Liver (tissue), 9 donors: ENCODE data around the gene CDA. TPM values are rescaled to one million over a fixed set of nuclear protein-coding genes. Genes with fewer than 3 reads are reported as not detected.

Experiments
- DNase-seq: peaks from one replicate; pipeline ENCODE4 v3.0.0-alpha.2; 2017; ENCODE audit warnings: low spot score
- H3K27ac ChIP-seq, 2 donors: one replicate each; pipeline ENCODE4 v1.7.0; 2013; ENCODE audit warnings: inconsistent platforms in 2 of 2, low read length in 2 of 2, control low read depth in 1 of 2, low read depth in 1 of 2, mild to moderate bottlenecking in 1 of 2
- H3K27me3 ChIP-seq, 4 donors: one replicate each; pipeline versions ENCODE4 v1.6.1 to v1.7.0; 2013; ENCODE audit warnings: low read length in 3 of 4, inconsistent platforms in 1 of 4, mild to moderate bottlenecking in 1 of 4, moderate library complexity in 1 of 4; ENCODE audit not compliant: control insufficient read depth in 4 of 4, insufficient read depth in 4 of 4
- H3K36me3 ChIP-seq, 4 donors: one replicate each; pipeline versions ENCODE4 v1.6.1 to v1.7.0; 2013; ENCODE audit warnings: low read length in 3 of 4, mild to moderate bottlenecking in 3 of 4, low read depth in 1 of 4, moderate library complexity in 1 of 4; ENCODE audit not compliant: control insufficient read depth in 4 of 4, insufficient read depth in 3 of 4
- H3K4me1 ChIP-seq, 4 donors: one replicate each; pipeline versions ENCODE4 v1.6.1 to v1.7.0; 2013; ENCODE audit warnings: low read length in 3 of 4, mild to moderate bottlenecking in 3 of 4, moderate library complexity in 1 of 4; ENCODE audit not compliant: control insufficient read depth in 4 of 4, insufficient read depth in 4 of 4
- H3K4me3 ChIP-seq, 3 donors: one replicate each; pipeline versions ENCODE4 v1.6.1 to v1.7.0; 2013; ENCODE audit warnings: low read length in 3 of 3, control low read depth in 1 of 3, low read depth in 1 of 3, mild to moderate bottlenecking in 1 of 3
- H3K9ac ChIP-seq, 2 donors: one replicate each; pipeline ENCODE4 v1.7.0; 2013; ENCODE audit warnings: low read length in 2 of 2, mild to moderate bottlenecking in 2 of 2, moderate library complexity in 2 of 2, control low read depth in 1 of 2, low read depth in 1 of 2
- H3K9me3 ChIP-seq, 4 donors: one replicate each; pipeline versions ENCODE4 v1.6.1 to v1.7.0; 2013; ENCODE audit warnings: low read length in 3 of 4; ENCODE audit not compliant: control insufficient read depth in 4 of 4
- ATF3 ChIP-seq: IDR thresholded peaks from 2 replicates; pipeline ENCODE4 v1.6.1; 2016; ENCODE audit warnings: antibody characterized with exemption
- CTCF ChIP-seq: fragments of 150-350 bp; IDR thresholded peaks from 2 replicates; pipeline ENCODE4 v1.5.1; 2017; ENCODE audit warnings: improper control_type of control experiment, low read depth, low read length; ENCODE audit not compliant: missing input control
- EGR1 ChIP-seq, 2 donors: IDR thresholded peaks; 2 replicates each; pipeline ENCODE4 v1.6.1; 2016 to 2018; ENCODE audit warnings: antibody characterized with exemption in 2 of 2, low read depth in 2 of 2
- FOXA1 ChIP-seq: IDR thresholded peaks from 2 replicates; pipeline ENCODE4 v1.6.1; 2016; ENCODE audit warnings: antibody characterized with exemption
- FOXA2 ChIP-seq: IDR thresholded peaks from 2 replicates; pipeline ENCODE4 v1.6.1; 2016; ENCODE audit warnings: antibody characterized with exemption
- GABPA ChIP-seq, 2 donors: IDR thresholded peaks in 1 of 2; conservative IDR thresholded peaks in 1 of 2; 2 replicates each; pipeline ENCODE4 v1.6.1; 2016; ENCODE audit warnings: antibody characterized with exemption in 2 of 2, mild to moderate bottlenecking in 1 of 2, moderate library complexity in 1 of 2
- HNF4A ChIP-seq, 2 donors: conservative IDR thresholded peaks; 2 replicates each; pipeline ENCODE4 v1.6.1; 2016; ENCODE audit warnings: antibody characterized with exemption in 2 of 2, mild to moderate bottlenecking in 2 of 2
- HNF4G ChIP-seq: IDR thresholded peaks from 2 replicates; pipeline ENCODE4 v1.6.1; 2016; ENCODE audit warnings: antibody characterized with exemption
- JUND ChIP-seq, 2 donors: IDR thresholded peaks; 2 replicates each; pipeline ENCODE4 v1.6.1; 2016; ENCODE audit warnings: antibody characterized with exemption in 2 of 2
- MAX ChIP-seq: IDR thresholded peaks from 2 replicates; pipeline ENCODE4 v1.6.1; 2016; ENCODE audit warnings: antibody characterized with exemption
- NR2F2 ChIP-seq: IDR thresholded peaks from 2 replicates; pipeline ENCODE4 v1.6.1; 2016; ENCODE audit warnings: antibody characterized with exemption
- RAD21 ChIP-seq, 2 donors: IDR thresholded peaks; 2 replicates each; pipeline ENCODE4 v1.6.1; 2016; ENCODE audit warnings: antibody characterized with exemption in 2 of 2, mild to moderate bottlenecking in 2 of 2
- REST ChIP-seq: IDR thresholded peaks from 2 replicates; pipeline ENCODE4 v1.6.1; 2016; ENCODE audit warnings: antibody characterized with exemption, mild to moderate bottlenecking
- RXRA ChIP-seq, 2 donors: IDR thresholded peaks; 2 replicates each; pipeline ENCODE4 v1.6.1; 2017 to 2018; ENCODE audit warnings: antibody characterized with exemption in 2 of 2, mild to moderate bottlenecking in 1 of 2
- SP1 ChIP-seq: IDR thresholded peaks from 2 replicates; pipeline ENCODE4 v1.6.1; 2018; ENCODE audit warnings: antibody characterized with exemption, mild to moderate bottlenecking
- TAF1 ChIP-seq: conservative IDR thresholded peaks from 2 replicates; pipeline ENCODE4 v1.6.1; 2016; ENCODE audit warnings: antibody characterized with exemption, mild to moderate bottlenecking
- YY1 ChIP-seq: IDR thresholded peaks from 2 replicates; pipeline ENCODE4 v1.6.1; 2016; ENCODE audit warnings: antibody characterized with exemption, mild to moderate bottlenecking
- ZBTB33 ChIP-seq: IDR thresholded peaks from 2 replicates; pipeline ENCODE4 v1.6.1; 2016; ENCODE audit warnings: antibody characterized with exemption
- WGBS: extraction: QIAGEN DNeasy Blood & Tissue Kit; methylation state at CpG from one replicate; pipeline ENCODE4 v1.1.7; 2013; 5-methylcytosine and 5-hydroxymethylcytosine counted together
- polyA plus RNA-seq, 2 donors: library from polyadenylated mRNA; stranded (reverse) in 1 of 2; unstranded in 1 of 2; fragments of 200-250 nt in 1 of 2; fragments of >200 nt in 1 of 2; fragmentation: Nextera tagmentation in 1 of 2; extraction: Ambion mirVana in 1 of 2; gene quantifications; one replicate each; pipeline versions ENCODE4 v1.2.1 to v1.2.3, GENCODE V29; 2013 to 2015
- total RNA-seq, 2 donors: library from RNA; depleted of rRNA; stranded (reverse); fragments of >200 nt; gene quantifications; one replicate each; pipeline ENCODE4 v1.2.3, GENCODE V29; 2014
- donor health status: healthy.
- donor health status: healthy.
- donor health status: healthy.
- donor health status: healthy.
- donor health status: healthy.

Gene CDA
- total and polyA plus RNA-seq, 4 donors: 0.42 to 38.9 (median 16.9) TPM

GRCh38 chr1:20641975-20642374 is 53.1 kb downstream of the CDA start:
- Histone ChIP-seq H3K27me3 (no peaks in the 10 kb centered on the region), H3K9me3 (no peaks in the 10 kb centered on the region), H3K27ac (no peak overlapping the region), H3K36me3 (peaks cover 10 to 66% (median 52%) of the 10 kb centered on the region in 4 donors), H3K9ac (no peak overlapping the region), H3K4me3 (no peak overlapping the region), H3K4me1 (no peaks in the 10 kb centered on the region)
- no peak for DNase-seq
- TF ChIP-seq FOXA1 (no peak), EGR1 (IDR thresholded peaks at IDR 0.05; ENCODE audit: low read depth in 2 of 2) (no peak), JUND (IDR thresholded peaks at IDR 0.05) (no peak), YY1 (no peak), ZBTB33 (no peak), MAX (no peak), GABPA (IDR thresholded peaks at IDR 0.05 in 1 of 2, conservative IDR thresholded peaks at IDR 0.05 in 1 of 2) (no peak), REST (no peak), FOXA2 (no peak), RXRA (IDR thresholded peaks at IDR 0.05) (no peak), HNF4A (conservative IDR thresholded peaks at IDR 0.05) (no peak), HNF4G (no peak), RAD21 (IDR thresholded peaks at IDR 0.05) (no peak), SP1 (no peak), TAF1 (no peak), ATF3 (no peak), NR2F2 (no peak), CTCF (no peak)
- WGBS: 89% methylated on average over 10 of the region's 10 CpGs

GRCh38 chr1:20643080-20643479 is 54.2 kb downstream of the CDA start:
- no peaks in the 10 kb centered on the region for H3K4me1 ChIP-seq
- H3K27ac ChIP-seq: no peak overlapping the region
- 79% methylated on average over 6 of the region's 6 CpGs for WGBS
- no peak overlapping the region for H3K9ac ChIP-seq
- no peak overlapping the region for H3K4me3 ChIP-seq
- no peaks in the 10 kb centered on the region for H3K27me3 ChIP-seq
- DNase-seq: no peak
- no peaks in the 10 kb centered on the region for H3K9me3 ChIP-seq
- peaks cover 6 to 59% (median 48%) of the 10 kb centered on the region in 4 donors for H3K36me3 ChIP-seq
- TF ChIP-seq RAD21 (IDR thresholded peaks at IDR 0.05) (no peak), FOXA2 (no peak), ZBTB33 (no peak), HNF4A (conservative IDR thresholded peaks at IDR 0.05) (no peak), JUND (IDR thresholded peaks at IDR 0.05) (no peak), MAX (no peak), FOXA1 (no peak), SP1 (no peak), RXRA (IDR thresholded peaks at IDR 0.05) (no peak), HNF4G (no peak), TAF1 (no peak), ATF3 (no peak), EGR1 (IDR thresholded peaks at IDR 0.05; ENCODE audit: low read depth in 2 of 2) (no peak), YY1 (no peak)
